HCT116 (cell line): Measurements from ENCODE around the gene NEUROD2. TPM values are rescaled to one million over a fixed set of nuclear protein-coding genes. Genes with fewer than 3 reads are reported as not detected.
A peak's percentile ranks its signal among the peaks of the same experiment; 100 is the strongest.

Source experiments
- ATAC-seq: fragments of 200-7000 bp; cut with Tn5 transposase; 2 replicates; pipeline ENCODE4 v1.9.1; 2020; ENCODE audit warnings: mild to moderate bottlenecking, moderate library complexity
- BruUV-seq: library from RNA; stranded (reverse); fragments of 400-500 nt; replicated peaks from 2 replicates; lab custom pipeline; 2021; lab: Mats Ljungman, UMichigan
- CTCF ChIA-PET: fragments of 300-600 bp; sonication (Branson Sonifier 250); formaldehyde crosslinking; loops from one replicate; lab custom pipeline; 2021; ENCODE audit warnings: antibody characterized with exemption; lab: Charles Lee
- POLR2A ChIA-PET: fragments of 300-600, 350-600 bp; sonication (Branson Sonifier 250); formaldehyde crosslinking; loops from one replicate; lab custom pipeline; 2021; ENCODE audit warnings: antibody characterized with exemption; lab: Charles Lee
- RAD21 ChIA-PET, 2 experiments: fragments of 300-600 bp; sonication (Branson Sonifier 250); formaldehyde crosslinking; loops; one replicate each; lab custom pipeline; 2023; ENCODE audit warnings: low total read pairs in 2 of 2; ENCODE audit not compliant: uncharacterized antibody in 2 of 2, unreplicated experiment in 2 of 2, low non-redundant PET in 1 of 2; lab: Charles Lee
- DNase-seq: peaks from one replicate; pipeline ENCODE4 v3.0.0-alpha.2; 2010; ENCODE audit warnings: low read depth, low spot score
- H2AFZ ChIP-seq: fragments of 200-600 bp; shearing (Covaris generic), sonication (generic); 2 replicates; pipeline ENCODE4 v1.6.1; 2017; ENCODE audit warnings: low read depth, mixed run types, mixed read lengths, antibody characterized with exemption, low read length; ENCODE audit not compliant: poor library complexity, severe bottlenecking
- H3K27ac ChIP-seq: 2 replicates; pipeline ENCODE4 v1.5.1; 2012; ENCODE audit warnings: low read depth, low read length
- H3K27me3 ChIP-seq: fragments of 200-600 bp; sonication (generic); 2 replicates; pipeline ENCODE4 v1.6.1; 2016; ENCODE audit warnings: mixed run types, low read length, mixed read lengths; ENCODE audit not compliant: insufficient read depth
- H3K36me3 ChIP-seq, 2 experiments: fragments of 200-500 bp in 1 of 2; fragments of 200-600 bp in 1 of 2; sonication (Bioruptor generic) in 1 of 2; sonication (generic) in 1 of 2; 2 replicates each; pipeline versions ENCODE4 v1.5.1 to v1.6.1; 2014 to 2016; ENCODE audit warnings: low read length in 2 of 2, inconsistent platforms in 1 of 2, mixed read lengths in 1 of 2, mixed run types in 1 of 2; ENCODE audit not compliant: insufficient read depth in 2 of 2, control insufficient read depth in 1 of 2
- H3K4me1 ChIP-seq, 2 experiments: fragments of 200-600 bp in 1 of 2; sonication (generic) in 1 of 2; 2 replicates each; pipeline versions ENCODE4 v1.5.1 to v1.6.1; 2012 to 2017; ENCODE audit warnings: low read length in 2 of 2, inconsistent platforms in 1 of 2, mild to moderate bottlenecking in 1 of 2, mixed read lengths in 1 of 2, mixed run types in 1 of 2, moderate library complexity in 1 of 2; ENCODE audit not compliant: insufficient read depth in 2 of 2, control insufficient read depth in 1 of 2
- H3K4me2 ChIP-seq: fragments of 200-600 bp; sonication (generic); 2 replicates; pipeline ENCODE4 v1.6.1; 2017; ENCODE audit warnings: mixed run types, low read length, mixed read lengths
- H3K4me3 ChIP-seq, 2 experiments: fragments of 200-600 bp in 1 of 2; sonication (generic) in 1 of 2; replicated peaks in 1 of 2; 2 replicates each; pipeline ENCODE4 v1.5.1; 2011 to 2016; ENCODE audit warnings: low read length in 2 of 2, control low read depth in 1 of 2, low read depth in 1 of 2, mild to moderate bottlenecking in 1 of 2, mixed read lengths in 1 of 2, mixed run types in 1 of 2
- H3K79me2 ChIP-seq: fragments of 200-600 bp; sonication (generic); 2 replicates; pipeline ENCODE4 v1.6.1; 2017; ENCODE audit warnings: mild to moderate bottlenecking, mixed run types, low read length, moderate library complexity, mixed read lengths; ENCODE audit not compliant: insufficient read depth
- H3K9ac ChIP-seq: fragments of 200-600 bp; sonication (generic); 2 replicates; pipeline ENCODE4 v1.6.1; 2016; ENCODE audit warnings: low read length, mixed read lengths
- H3K9me2 ChIP-seq: fragments of 200-600 bp; sonication (generic), shearing (Covaris generic); 2 replicates; pipeline ENCODE4 v1.6.1; 2017; ENCODE audit warnings: mixed run types, mild to moderate bottlenecking, moderate library complexity; ENCODE audit not compliant: insufficient read depth
- H3K9me3 ChIP-seq, 2 experiments: fragments of 200-500 bp in 1 of 2; fragments of 200-600 bp in 1 of 2; sonication (Bioruptor generic) in 1 of 2; sonication (generic) in 1 of 2; 2 replicates each; pipeline ENCODE4 v1.6.1; 2014 to 2017; ENCODE audit warnings: low read length in 2 of 2, mixed read lengths in 2 of 2, inconsistent platforms in 1 of 2, low read depth in 1 of 2, mild to moderate bottlenecking in 1 of 2, mixed run types in 1 of 2, moderate library complexity in 1 of 2; ENCODE audit not compliant: control insufficient read depth in 1 of 2, insufficient read depth in 1 of 2
- H4K20me1 ChIP-seq: fragments of 200-600 bp; sonication (generic), shearing (Covaris generic); 2 replicates; pipeline ENCODE4 v1.6.1; 2017; ENCODE audit warnings: mixed run types, mild to moderate bottlenecking, moderate library complexity; ENCODE audit not compliant: insufficient read depth
- CBX3 ChIP-seq: IDR thresholded peaks from 2 replicates; pipeline ENCODE4 v1.6.1; 2012; ENCODE audit warnings: low read depth
- CEBPB ChIP-seq: IDR thresholded peaks from 2 replicates; pipeline ENCODE4 v1.6.1; 2012; ENCODE audit warnings: low read depth
- FOSL1 ChIP-seq: IDR thresholded peaks from 2 replicates; pipeline ENCODE4 v1.6.1; 2012; ENCODE audit warnings: low read depth
- JUND ChIP-seq: IDR thresholded peaks from 2 replicates; pipeline ENCODE4 v1.6.1; 2012
- POLR2A ChIP-seq: IDR thresholded peaks from 2 replicates; pipeline ENCODE4 v1.7.0; 2011; ENCODE audit warnings: borderline replicate concordance; ENCODE audit not compliant: insufficient read depth, insufficient read length; ENCODE audit errors: extremely low read depth
- POLR2AphosphoS5 ChIP-seq: IDR thresholded peaks from 2 replicates; pipeline ENCODE4 v1.6.1; 2011; ENCODE audit warnings: mild to moderate bottlenecking, low read depth, low read length, moderate library complexity
- RAD21 ChIP-seq: IDR thresholded peaks from 2 replicates; pipeline ENCODE4 v1.6.1; 2012; ENCODE audit warnings: low read depth, mild to moderate bottlenecking
- SIN3A ChIP-seq: IDR thresholded peaks from 2 replicates; pipeline ENCODE4 v1.6.1; 2012; ENCODE audit warnings: low read depth
- SP1 ChIP-seq: IDR thresholded peaks from 2 replicates; pipeline ENCODE4 v1.6.1; 2012; ENCODE audit warnings: low read depth
- TCF7L2 ChIP-seq: IDR thresholded peaks from 2 replicates; pipeline ENCODE4 v1.7.0; 2011; ENCODE audit warnings: borderline replicate concordance, inconsistent platforms; ENCODE audit not compliant: insufficient read depth, insufficient read length; ENCODE audit errors: extremely low read depth
- ZFX ChIP-seq: fragments of 450-650 bp; IDR thresholded peaks from 2 replicates; pipeline ENCODE4 v1.6.1; 2017
- ZNF274 ChIP-seq: fragments of 200-500 bp; sonication (Bioruptor generic); IDR thresholded peaks from 2 replicates; pipeline ENCODE4 v1.6.1; 2014; ENCODE audit warnings: mild to moderate bottlenecking, low read depth, low read length, inconsistent platforms
- intact Hi-C: fragments of 100-400 bp; cut with micrococcal nuclease; formaldehyde crosslinking; loops from 2 replicates; pipeline ENCODE4 v1.10.0; 2022
- total RNA-seq: library from RNA; stranded (reverse); gene quantifications from one replicate; pipeline ENCODE4 v1.2.1, GENCODE V29; 2021; ENCODE audit not compliant: unreplicated experiment
- TF ChIP-seq, protein P1 (sequence below): IDR thresholded peaks from 2 replicates; pipeline ENCODE4 v1.6.1; 2012
- TF ChIP-seq, protein P2 (sequence below): IDR thresholded peaks from 2 replicates; pipeline ENCODE4 v1.6.1; 2012
- TF ChIP-seq, protein P3 (sequence below), 3 experiments: fragments of 200-600 bp in 1 of 3; sonication (generic) in 1 of 3; IDR thresholded peaks in 2 of 3; conservative IDR thresholded peaks in 1 of 3; 2 replicates each; pipeline ENCODE4 v1.5.1; 2012 to 2017; ENCODE audit warnings: low read depth in 2 of 3, low read length in 2 of 3, antibody characterized with exemption in 1 of 3, borderline replicate concordance in 1 of 3, control low read depth in 1 of 3, mild to moderate bottlenecking in 1 of 3, mixed read lengths in 1 of 3, mixed run types in 1 of 3, moderate library complexity in 1 of 3; ENCODE audit not compliant: insufficient read depth in 1 of 3
- TF ChIP-seq, protein P4 (sequence below): IDR thresholded peaks from 2 replicates; pipeline ENCODE4 v1.6.1; 2011; ENCODE audit warnings: mild to moderate bottlenecking, low read length, moderate library complexity; ENCODE audit not compliant: insufficient replicate concordance; ENCODE audit errors: extremely low read depth

The NEUROD2 gene
- total RNA-seq, 1 experiment from 2014 or later: not detected

DNA sequence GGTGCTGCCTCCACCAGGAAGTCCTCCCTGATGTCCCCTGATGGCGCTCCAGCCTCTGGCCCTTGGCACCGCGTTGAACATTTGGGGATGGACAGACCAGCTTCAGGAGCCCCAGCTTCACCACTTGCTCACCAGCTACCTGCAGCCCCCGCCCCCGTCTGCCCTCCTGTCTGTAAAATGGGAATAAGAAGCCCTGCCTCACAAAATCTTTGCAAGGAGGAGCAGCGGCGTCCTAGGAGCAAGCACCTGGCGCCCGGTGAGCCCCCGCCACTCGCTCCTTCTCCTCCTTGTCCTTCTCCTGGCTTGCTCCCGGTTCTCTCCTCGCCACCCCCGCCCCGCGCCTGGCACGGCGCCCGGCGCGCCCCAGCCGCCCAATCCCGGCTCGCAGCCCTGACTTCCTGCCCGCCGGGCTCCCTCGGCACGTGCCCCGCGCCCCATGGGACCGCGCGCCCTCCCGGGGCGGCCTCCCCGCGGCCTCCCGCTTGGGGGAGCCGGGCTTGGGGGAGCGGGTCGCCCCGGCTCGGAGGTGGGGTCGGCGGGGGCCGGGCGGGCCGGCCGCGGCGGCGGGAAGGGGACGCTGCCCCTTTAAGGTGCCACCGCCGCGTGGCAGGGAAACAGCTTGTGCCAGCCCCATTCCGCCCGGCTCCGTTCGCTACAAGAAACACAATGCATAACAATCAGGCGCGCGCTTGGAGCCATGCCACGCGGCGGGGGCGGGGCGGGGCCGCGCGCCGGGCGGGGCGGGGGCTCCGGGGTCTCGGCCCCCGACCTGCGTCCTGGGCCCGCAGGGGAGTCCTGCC, 9.9 kb upstream of the NEUROD2 start:
- Histone ChIP-seq H3K9me3 (no peaks in the 10 kb centered on the region), H3K36me3 (no peaks in the 10 kb centered on the region), H3K9me2 (no peaks in the 10 kb centered on the region), H3K4me3 (peak overlapping the region; percentile 50 to 62), H3K27me3 (no peaks in the 10 kb centered on the region), H2AFZ (no peak overlapping the region), H3K27ac (peak overlapping the region; percentile 44; the same call in 1 of the 2 replicates), H3K9ac (peak overlapping the region; percentile 70), H3K4me1 (peaks cover 16 to 21% of the 10 kb centered on the region in 2 experiments; a peak in 3 of 4 replicates), H4K20me1 (no peaks in the 10 kb centered on the region), H3K4me2 (peak overlapping the region; percentile 95), H3K79me2 (no peaks in the 10 kb centered on the region)
- intact Hi-C loops: no loop called here
- ChIA-PET POLR2A (interaction anchor here (0.5 kb wide), 1 partner anchor 34 kb away, joined by 3 read pairs; no protein-coding TSS in a partner anchor), RAD21 (interaction anchor here in 1 of 2 experiments (1.2 kb wide), 1 partner anchor 17 kb away, joined by 4 read pairs; no protein-coding TSS in a partner anchor), CTCF (interaction anchor here (0.7 to 5.4 kb wide), 3 partner anchors 15 to 83 kb away, joined by 3 to 58 read pairs (median 3); partner anchors contain the start of gene ERBB2)
- TF ChIP-seq SIN3A: no peak
- TF ChIP-seq JUND: no peak
- TF ChIP-seq, protein P1, sequence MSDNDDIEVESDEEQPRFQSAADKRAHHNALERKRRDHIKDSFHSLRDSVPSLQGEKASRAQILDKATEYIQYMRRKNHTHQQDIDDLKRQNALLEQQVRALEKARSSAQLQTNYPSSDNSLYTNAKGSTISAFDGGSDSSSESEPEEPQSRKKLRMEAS: peak; percentile 68
- TF ChIP-seq CEBPB: no peak
- no peak for TF ChIP-seq RAD21
- TF ChIP-seq FOSL1: no peak
- peak; percentile 23; the same call in 1 of the 2 replicates for TF ChIP-seq ZFX
- TF ChIP-seq, protein P2, sequence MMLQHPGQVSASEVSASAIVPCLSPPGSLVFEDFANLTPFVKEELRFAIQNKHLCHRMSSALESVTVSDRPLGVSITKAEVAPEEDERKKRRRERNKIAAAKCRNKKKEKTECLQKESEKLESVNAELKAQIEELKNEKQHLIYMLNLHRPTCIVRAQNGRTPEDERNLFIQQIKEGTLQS: no peak
- no peak for TF ChIP-seq ZNF274
- no peak for TF ChIP-seq TCF7L2
- TF ChIP-seq, protein P3, sequence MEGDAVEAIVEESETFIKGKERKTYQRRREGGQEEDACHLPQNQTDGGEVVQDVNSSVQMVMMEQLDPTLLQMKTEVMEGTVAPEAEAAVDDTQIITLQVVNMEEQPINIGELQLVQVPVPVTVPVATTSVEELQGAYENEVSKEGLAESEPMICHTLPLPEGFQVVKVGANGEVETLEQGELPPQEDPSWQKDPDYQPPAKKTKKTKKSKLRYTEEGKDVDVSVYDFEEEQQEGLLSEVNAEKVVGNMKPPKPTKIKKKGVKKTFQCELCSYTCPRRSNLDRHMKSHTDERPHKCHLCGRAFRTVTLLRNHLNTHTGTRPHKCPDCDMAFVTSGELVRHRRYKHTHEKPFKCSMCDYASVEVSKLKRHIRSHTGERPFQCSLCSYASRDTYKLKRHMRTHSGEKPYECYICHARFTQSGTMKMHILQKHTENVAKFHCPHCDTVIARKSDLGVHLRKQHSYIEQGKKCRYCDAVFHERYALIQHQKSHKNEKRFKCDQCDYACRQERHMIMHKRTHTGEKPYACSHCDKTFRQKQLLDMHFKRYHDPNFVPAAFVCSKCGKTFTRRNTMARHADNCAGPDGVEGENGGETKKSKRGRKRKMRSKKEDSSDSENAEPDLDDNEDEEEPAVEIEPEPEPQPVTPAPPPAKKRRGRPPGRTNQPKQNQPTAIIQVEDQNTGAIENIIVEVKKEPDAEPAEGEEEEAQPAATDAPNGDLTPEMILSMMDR (IDR thresholded peaks at IDR 0.05 in 2 of 3, conservative IDR thresholded peaks at IDR 0.05 in 1 of 3; ENCODE audit: borderline replicate concordance in 1 of 3, insufficient read depth in 1 of 3, low read depth in 2 of 3, low read length in 2 of 3): no peak
- TF ChIP-seq, protein P4, sequence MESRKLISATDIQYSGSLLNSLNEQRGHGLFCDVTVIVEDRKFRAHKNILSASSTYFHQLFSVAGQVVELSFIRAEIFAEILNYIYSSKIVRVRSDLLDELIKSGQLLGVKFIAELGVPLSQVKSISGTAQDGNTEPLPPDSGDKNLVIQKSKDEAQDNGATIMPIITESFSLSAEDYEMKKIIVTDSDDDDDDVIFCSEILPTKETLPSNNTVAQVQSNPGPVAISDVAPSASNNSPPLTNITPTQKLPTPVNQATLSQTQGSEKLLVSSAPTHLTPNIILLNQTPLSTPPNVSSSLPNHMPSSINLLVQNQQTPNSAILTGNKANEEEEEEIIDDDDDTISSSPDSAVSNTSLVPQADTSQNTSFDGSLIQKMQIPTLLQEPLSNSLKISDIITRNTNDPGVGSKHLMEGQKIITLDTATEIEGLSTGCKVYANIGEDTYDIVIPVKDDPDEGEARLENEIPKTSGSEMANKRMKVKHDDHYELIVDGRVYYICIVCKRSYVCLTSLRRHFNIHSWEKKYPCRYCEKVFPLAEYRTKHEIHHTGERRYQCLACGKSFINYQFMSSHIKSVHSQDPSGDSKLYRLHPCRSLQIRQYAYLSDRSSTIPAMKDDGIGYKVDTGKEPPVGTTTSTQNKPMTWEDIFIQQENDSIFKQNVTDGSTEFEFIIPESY: no peak
- no peak for TF ChIP-seq CBX3
- TF ChIP-seq POLR2A: no peak
- no peak for TF ChIP-seq SP1
- peak; percentile 40; the same call in 1 of the 2 replicates for TF ChIP-seq POLR2AphosphoS5
- DNase-seq: no peak
- ATAC-seq: peak; percentile 66
- BruUV-seq: no TSS peak
